Measurements from ENCODE around the gene PSMB2. TPM values are rescaled to one million over a fixed set of nuclear protein-coding genes. Genes with fewer than 3 reads are reported as not detected.
"Not testable (repeated sequence)": the region's sequence is repeated elsewhere in the genome, so short reads cannot be mapped to it uniquely, and the experiment has no call there.

Gene PSMB2
- total RNA-seq, 1 experiment from 2014 or later: 82.6 TPM

DNA sequence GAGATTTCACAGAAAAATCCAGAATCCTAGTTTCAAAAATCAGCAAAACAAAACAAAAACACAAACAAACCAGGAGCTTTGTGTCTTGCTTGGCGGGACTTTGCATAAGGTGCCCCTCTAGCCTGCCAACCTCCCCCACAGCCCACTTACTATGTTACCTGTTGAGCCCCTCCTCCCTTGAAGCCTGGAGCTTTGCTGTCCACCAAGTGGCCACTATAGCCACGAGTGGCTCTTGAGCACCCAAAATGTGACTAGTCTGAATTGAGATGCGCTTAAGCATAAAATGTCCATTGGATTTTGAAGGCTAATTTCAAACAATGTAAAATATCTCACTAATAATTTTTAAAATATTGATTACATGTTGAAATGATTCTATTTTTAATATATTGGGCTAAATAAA, 56.0 kb downstream of the PSMB2 start:
- Mint-ChIP-seq H3K4me3 (ENCODE audit: unreplicated experiment) (no peak overlapping the region), H3K9me3 (ENCODE audit: unreplicated experiment) (no peaks in the 10 kb centered on the region), H3K4me1 (ENCODE audit: insufficient read depth, unreplicated experiment) (no peaks in the 10 kb centered on the region), H3K27ac (ENCODE audit: low read depth, unreplicated experiment) (no peak overlapping the region), H3K36me3 (ENCODE audit: insufficient read depth, unreplicated experiment) (no peaks in the 10 kb centered on the region), H3K27me3 (ENCODE audit: insufficient read depth, unreplicated experiment) (no peaks in the 10 kb centered on the region)
- intact Hi-C loops (cut with micrococcal nuclease): no loop called here
- ChIA-PET CTCF (interaction anchor here (0.7 to 1.8 kb wide), 6 partner anchors 9 to 190 kb away, joined by 3 to 7 read pairs (median 3); no protein-coding TSS in a partner anchor), POLR2A (interaction anchor here (0.6 kb wide), 1 partner anchor 20 kb away, joined by 3 read pairs; no protein-coding TSS in a partner anchor)
- DNase-seq (ENCODE audit: unreplicated experiment): no peak
- no TSS peak for BruUV-seq (replicated peaks)
- TF ChIP-seq, protein P1, sequence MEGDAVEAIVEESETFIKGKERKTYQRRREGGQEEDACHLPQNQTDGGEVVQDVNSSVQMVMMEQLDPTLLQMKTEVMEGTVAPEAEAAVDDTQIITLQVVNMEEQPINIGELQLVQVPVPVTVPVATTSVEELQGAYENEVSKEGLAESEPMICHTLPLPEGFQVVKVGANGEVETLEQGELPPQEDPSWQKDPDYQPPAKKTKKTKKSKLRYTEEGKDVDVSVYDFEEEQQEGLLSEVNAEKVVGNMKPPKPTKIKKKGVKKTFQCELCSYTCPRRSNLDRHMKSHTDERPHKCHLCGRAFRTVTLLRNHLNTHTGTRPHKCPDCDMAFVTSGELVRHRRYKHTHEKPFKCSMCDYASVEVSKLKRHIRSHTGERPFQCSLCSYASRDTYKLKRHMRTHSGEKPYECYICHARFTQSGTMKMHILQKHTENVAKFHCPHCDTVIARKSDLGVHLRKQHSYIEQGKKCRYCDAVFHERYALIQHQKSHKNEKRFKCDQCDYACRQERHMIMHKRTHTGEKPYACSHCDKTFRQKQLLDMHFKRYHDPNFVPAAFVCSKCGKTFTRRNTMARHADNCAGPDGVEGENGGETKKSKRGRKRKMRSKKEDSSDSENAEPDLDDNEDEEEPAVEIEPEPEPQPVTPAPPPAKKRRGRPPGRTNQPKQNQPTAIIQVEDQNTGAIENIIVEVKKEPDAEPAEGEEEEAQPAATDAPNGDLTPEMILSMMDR (IDR thresholded peaks at IDR 0.05; ENCODE audit: unreplicated experiment): no peak

DNA sequence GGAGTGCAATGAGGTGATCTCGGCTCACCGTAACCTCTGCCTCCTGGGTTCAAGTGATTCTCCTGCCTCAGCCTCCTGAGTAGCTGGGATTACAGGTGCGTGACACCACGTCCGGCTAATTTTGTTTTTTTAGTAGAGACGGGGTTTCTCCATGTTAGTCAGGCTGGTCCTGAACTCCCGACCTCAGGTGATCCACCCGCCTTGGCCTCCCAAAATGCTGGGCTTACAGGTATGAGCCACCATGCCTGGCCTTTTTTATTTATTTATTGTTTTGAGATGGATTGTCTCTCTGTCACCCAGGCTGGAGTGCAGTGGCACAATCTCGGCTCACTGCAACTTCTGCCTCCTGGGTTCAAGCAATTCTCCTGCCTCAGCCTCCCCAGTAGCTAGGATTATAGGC, 59.7 kb downstream of the PSMB2 start:
- not testable (repeated sequence) for DNase-seq (ENCODE audit: unreplicated experiment)

DNA sequence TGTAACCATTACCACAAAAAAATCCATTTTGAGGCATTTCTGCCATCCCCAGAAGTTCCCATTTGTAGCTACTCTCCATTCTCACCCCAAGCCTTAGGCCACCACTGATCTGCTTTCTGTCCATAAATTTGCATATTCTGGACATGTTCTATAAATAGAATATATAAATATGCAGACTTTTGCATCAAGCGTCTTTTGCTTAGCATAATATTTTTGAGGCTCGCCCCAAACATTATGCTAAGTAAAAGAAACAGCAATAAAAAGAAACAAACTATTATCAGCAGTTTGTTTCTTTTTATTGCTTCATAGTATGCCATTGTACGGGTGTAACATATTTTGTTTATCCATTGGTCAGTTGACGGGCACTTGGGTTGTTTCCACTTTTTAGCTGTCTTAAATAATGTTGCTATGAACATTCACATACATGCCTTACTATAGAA, 60.4 kb downstream of the PSMB2 start:
- no peaks in the 10 kb centered on the region for H3K9me3 Mint-ChIP-seq (ENCODE audit: unreplicated experiment)
- H3K4me1 Mint-ChIP-seq (ENCODE audit: insufficient read depth, unreplicated experiment): peaks cover 2% of the 10 kb centered on the region
- H3K4me3 Mint-ChIP-seq (ENCODE audit: unreplicated experiment): no peak overlapping the region
- TF ChIP-seq, protein P1 (IDR thresholded peaks at IDR 0.05; ENCODE audit: unreplicated experiment): no peak
- H3K27ac Mint-ChIP-seq (ENCODE audit: low read depth, unreplicated experiment): no peak overlapping the region
- H3K36me3 Mint-ChIP-seq (ENCODE audit: insufficient read depth, unreplicated experiment): no peaks in the 10 kb centered on the region
- ChIA-PET POLR2A (interaction anchor here (0.9 kb wide), 1 partner anchor 23 kb away, joined by 5 read pairs; the partner anchor contains the start of gene NCDN), CTCF (interaction anchor here (0.8 to 5.3 kb wide), 5 partner anchors 13 to 149 kb away, joined by 3 to 30 read pairs (median 3); no protein-coding TSS in a partner anchor)
- no peaks in the 10 kb centered on the region for H3K27me3 Mint-ChIP-seq (ENCODE audit: insufficient read depth, unreplicated experiment)
- BruUV-seq (replicated peaks): no TSS peak
- no peak for DNase-seq (ENCODE audit: unreplicated experiment)
- intact Hi-C loops (cut with micrococcal nuclease): no loop called here

More for the DNA sequence above, 59.7 kb downstream of the PSMB2 start:
- H3K27ac Mint-ChIP-seq (ENCODE audit: low read depth, unreplicated experiment); intact Hi-C loops (cut with micrococcal nuclease); H3K9me3 Mint-ChIP-seq (ENCODE audit: unreplicated experiment); BruUV-seq (replicated peaks); H3K36me3 Mint-ChIP-seq (ENCODE audit: insufficient read depth, unreplicated experiment); H3K4me3 Mint-ChIP-seq (ENCODE audit: unreplicated experiment); H3K4me1 Mint-ChIP-seq (ENCODE audit: insufficient read depth, unreplicated experiment); H3K27me3 Mint-ChIP-seq (ENCODE audit: insufficient read depth, unreplicated experiment): not testable (repeated sequence)
- ChIA-PET CTCF (interaction anchor here (1.3 to 5.3 kb wide), 2 partner anchors 14 to 145 kb away, joined by 3 to 30 read pairs; no protein-coding TSS in a partner anchor), POLR2A (interaction anchor here (0.9 kb wide), 1 partner anchor 24 kb away, joined by 5 read pairs; the partner anchor contains the start of gene NCDN)

DNA sequence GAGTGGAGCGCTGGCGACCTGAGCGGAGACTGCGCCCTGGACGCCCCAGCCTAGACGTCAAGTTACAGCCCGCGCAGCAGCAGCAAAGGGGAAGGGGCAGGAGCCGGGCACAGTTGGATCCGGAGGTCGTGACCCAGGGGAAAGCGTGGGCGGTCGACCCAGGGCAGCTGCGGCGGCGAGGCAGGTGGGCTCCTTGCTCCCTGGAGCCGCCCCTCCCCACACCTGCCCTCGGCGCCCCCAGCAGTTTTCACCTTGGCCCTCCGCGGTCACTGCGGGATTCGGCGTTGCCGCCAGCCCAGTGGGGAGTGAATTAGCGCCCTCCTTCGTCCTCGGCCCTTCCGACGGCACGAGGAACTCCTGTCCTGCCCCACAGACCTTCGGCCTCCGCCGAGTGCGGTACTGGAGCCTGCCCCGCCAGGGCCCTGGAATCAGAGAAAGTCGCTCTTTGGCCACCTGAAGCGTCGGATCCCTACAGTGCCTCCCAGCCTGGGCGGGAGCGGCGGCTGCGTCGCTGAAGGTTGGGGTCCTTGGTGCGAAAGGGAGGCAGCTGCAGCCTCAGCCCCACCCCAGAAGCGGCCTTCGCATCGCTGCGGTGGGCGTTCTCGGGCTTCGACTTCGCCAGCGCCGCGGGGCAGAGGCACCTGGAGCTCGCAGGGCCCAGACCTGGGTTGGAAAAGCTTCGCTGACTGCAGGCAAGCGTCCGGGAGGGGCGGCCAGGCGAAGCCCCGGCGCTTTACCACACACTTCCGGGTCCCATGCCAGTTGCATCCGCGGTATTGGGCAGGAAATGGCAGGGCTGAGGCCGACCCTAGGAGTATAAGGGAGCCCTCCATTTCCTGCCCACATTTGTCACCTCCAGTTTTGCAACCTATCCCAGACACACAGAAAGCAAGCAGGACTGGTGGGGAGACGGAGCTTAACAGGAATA, 64.0 kb downstream of the PSMB2 start:
- ChIA-PET CTCF (interaction anchor here (5.3 kb wide), 1 partner anchor 9 kb away, joined by 30 read pairs; no protein-coding TSS in a partner anchor), POLR2A (interaction anchor here (0.6 kb wide), 1 partner anchor 88 kb away, joined by 3 read pairs; no protein-coding TSS in a partner anchor)
- TF ChIP-seq, protein P1 (IDR thresholded peaks at IDR 0.05; ENCODE audit: unreplicated experiment): no peak
- BruUV-seq (replicated peaks): no TSS peak
- Mint-ChIP-seq H3K4me3 (ENCODE audit: unreplicated experiment) (no peak overlapping the region), H3K27me3 (ENCODE audit: insufficient read depth, unreplicated experiment) (peaks cover 4% of the 10 kb centered on the region), H3K36me3 (ENCODE audit: insufficient read depth, unreplicated experiment) (no peaks in the 10 kb centered on the region), H3K9me3 (ENCODE audit: unreplicated experiment) (no peaks in the 10 kb centered on the region), H3K4me1 (ENCODE audit: insufficient read depth, unreplicated experiment) (peaks cover 11% of the 10 kb centered on the region), H3K27ac (ENCODE audit: low read depth, unreplicated experiment) (no peak overlapping the region)
- intact Hi-C loops (cut with micrococcal nuclease): no loop called here
- no peak for DNase-seq (ENCODE audit: unreplicated experiment)

DNA sequence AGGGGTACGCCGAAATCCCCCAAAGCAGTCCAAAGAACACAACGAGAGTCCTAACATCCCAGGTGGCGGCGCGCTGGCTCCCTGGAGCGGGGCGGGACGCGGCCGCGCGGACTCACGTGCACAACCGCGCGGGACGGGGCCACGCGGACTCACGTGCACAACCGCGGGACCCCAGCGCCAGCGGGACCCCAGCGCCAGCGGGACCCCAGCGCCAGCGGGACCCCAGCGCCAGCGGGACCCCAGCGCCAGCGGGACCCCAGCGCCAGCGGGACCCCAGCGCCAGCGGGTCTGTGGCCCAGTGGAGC, 64.6 kb downstream of the PSMB2 start:
- DNase-seq (ENCODE audit: unreplicated experiment); CTCF ChIA-PET; POLR2A ChIA-PET; H3K9me3 Mint-ChIP-seq (ENCODE audit: unreplicated experiment); BruUV-seq (replicated peaks); intact Hi-C loops (cut with micrococcal nuclease); H3K4me3 Mint-ChIP-seq (ENCODE audit: unreplicated experiment); H3K27me3 Mint-ChIP-seq (ENCODE audit: insufficient read depth, unreplicated experiment); H3K27ac Mint-ChIP-seq (ENCODE audit: low read depth, unreplicated experiment); H3K36me3 Mint-ChIP-seq (ENCODE audit: insufficient read depth, unreplicated experiment): not testable (repeated sequence)
- peaks cover 14% of the 10 kb centered on the region for H3K4me1 Mint-ChIP-seq (ENCODE audit: insufficient read depth, unreplicated experiment)
